CD4-positive, alpha-beta T cell treated with Interleukin-12 subunit alpha and Interleukin-12 subunit beta, for 1 hour (primary cell): Measurements from ENCODE around the gene TBC1D12.
"Not testable (repeated sequence)": the region's sequence is repeated elsewhere in the genome, so short reads cannot be mapped to it uniquely, and the experiment has no call there.

Experiments used
- DNase-seq: peaks from one replicate; pipeline ENCODE4 v3.0.0-alpha.2; 2020

TBC1D12 gene

DNA sequence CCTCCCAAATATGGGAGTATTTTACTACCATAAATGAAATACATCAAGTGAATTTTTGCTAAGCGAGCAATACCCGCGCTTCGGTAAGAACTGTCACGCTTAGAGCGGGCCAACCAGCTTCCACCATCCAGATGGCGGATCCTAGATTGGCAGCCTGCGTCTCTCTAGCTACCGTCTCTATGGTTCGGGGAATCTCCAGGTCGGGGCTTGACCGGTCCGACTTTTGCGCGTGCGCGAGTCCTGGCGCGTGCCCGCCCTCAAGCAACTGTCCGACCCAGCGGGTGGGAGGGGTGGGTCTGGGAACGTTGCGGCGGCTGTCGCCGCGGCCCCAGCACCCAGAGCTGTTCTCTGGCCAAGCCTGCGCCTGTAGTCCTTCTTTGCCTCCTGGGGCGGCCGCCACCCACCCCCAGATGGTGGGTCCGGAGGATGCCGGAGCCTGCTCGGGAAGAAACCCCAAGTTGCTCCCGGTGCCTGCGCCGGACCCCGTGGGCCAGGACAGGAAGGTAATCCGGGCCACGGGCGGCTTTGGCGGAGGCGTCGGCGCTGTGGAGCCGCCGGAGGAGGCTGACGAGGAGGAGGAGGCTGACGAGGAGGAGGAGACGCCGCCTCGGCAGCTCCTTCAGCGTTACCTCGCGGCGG lies at the start of gene TBC1D12:
Gene TBC1D12, plus strand, starts transcription at position 338 of the 639 bp plus-strand sequence. Its CDS starts 73 bp downstream, at position 411.
- peak; percentile 44 for DNase-seq

DNA sequence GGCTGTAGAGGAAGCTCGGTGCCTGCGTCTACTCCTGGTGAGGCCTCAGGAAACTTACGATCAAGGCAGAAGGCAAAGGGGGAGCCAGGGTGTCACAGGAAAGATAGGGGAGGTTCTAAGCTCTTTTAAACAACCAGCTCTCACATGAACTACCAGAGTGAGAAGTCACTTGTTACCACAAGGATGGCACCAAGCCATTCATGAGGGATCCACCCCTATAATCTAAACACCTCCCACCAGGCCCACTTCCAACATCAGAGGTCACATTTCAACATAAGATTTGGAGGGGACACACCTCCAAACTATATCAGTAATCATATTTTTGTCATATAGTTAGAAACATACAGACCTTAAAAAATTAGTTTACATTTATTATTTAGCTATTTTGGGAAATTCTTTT lies 49.0 kb upstream of the TBC1D12 start:
- DNase-seq, result no peak

DNA sequence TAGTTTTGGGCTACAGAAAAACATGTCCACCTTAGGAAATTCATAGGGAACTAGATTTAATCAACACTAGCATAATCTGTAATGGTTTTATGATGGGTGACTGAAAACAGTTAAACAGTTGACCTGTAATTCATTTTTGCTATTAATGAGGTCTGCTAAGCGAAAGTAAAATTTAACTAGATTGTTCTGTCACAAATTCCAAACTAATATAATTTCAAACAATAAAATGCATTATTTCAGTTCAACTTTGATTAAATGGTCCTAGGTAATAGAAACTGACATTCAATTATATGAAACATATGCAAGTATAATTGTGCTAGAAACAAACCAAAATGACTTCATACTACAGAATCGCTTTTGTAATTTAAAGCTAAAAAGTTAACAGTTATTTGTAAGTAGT lies 46.5 kb upstream of the TBC1D12 start:
- no peak for DNase-seq

DNA sequence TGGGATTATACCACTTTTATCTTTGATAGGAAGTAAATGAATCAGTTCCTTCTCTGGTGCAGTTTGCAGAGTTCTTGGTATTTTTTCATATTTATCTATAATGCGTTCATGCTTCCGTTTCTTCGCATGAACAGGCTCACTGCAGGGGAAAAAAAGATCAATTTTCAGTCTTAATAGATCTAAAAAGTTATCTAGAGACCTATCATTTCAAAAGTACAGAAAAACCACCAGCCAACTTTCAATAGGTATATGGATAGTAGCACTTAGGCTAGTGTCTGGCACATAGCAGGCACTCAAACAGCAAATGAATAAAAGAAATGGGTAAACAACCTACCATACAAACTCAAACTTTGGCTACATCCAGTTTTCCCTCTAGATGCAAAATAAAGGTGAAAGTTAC lies 45.1 kb upstream of the TBC1D12 start:
- no peak for DNase-seq

DNA sequence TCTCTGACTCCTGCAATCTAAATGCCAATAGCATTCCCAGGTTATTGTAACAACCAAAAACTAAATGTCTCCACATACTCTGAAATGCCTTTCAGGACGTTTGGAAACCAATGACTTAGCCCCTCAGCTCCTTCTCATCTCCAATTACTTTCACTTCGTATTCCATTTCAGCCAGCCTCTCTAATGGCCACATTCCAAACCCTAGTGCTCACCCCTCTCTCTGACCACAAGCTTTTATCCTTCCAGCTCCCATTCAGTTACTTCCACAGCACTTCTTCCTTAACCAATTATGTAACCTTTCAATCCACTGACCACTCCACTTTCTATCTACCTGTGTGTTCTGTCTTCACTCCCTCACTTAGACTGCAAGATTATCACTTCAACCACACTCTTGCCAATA lies 43.9 kb upstream of the TBC1D12 start:
- no peak for DNase-seq

DNA sequence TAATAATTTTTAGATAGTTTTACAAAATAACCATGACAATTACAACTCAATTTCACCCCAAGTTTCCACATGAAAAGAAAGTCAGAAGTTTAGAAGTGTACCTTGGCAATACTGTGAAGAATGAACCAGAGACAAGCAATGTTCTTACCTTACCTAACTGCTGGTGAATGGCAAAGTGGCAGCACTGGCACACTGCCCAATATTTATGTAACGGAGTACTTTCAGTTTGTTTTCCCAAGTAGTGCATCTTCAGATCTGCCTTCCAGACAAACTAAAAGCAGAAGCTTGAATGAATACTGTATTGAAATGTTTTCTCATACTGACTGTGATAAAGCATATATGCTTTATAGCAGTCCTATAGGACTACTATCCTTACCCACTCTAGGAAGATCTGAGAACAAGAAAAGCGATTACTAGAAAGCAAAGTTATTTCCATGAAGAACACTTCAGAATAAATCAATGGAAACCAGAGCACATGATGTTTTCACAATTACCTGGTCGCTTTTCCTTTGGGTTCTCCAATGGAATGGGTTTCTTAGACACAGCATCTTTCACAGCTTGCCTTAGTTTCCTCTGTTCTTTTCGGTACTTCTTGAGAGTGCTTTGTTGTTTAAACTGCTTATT lies 41.1 kb upstream of the TBC1D12 start:
- DNase-seq, result peak; percentile 36

DNA sequence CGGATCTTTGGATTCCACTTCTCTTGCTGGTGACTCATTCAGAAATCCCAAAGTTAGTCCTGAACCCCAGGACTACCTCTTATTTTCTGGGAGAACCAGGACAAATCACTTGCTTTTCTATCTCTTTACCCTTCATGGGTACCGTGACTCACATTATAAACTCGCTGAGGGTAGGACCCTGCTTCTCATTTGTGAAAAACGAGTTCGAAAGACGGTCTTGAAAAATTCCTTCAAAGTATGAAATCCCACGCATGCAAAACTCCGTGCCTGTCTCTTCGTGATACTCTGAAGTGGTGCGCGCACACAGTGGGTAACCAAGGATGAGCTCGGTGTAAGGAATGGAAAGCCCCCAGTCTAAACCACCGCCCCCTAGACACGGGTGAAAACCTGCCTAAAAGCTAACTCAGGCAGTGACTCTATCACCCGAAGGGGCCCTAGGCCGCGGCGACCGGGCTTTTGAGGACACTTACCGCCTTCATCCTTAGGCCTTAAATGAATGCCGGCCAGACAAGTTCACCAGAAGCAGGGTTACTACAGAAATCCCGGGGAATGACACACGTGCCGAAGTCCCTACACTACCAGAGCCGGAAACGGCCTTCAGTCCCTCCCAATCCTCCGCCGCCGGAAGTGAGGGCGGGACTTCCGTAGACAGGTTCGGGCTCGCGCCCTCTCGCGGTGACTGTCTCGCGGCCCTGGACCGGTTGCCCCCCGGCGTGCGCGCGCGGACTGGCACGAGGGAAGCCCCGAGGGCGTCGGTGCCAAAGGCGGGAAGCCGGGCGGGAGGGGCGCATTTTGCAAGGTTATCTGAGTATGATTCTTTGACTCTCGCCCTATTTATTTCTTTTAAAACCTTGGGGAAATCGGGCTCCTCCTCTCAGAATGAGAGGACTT lies 39.7 kb upstream of the TBC1D12 start, which contains the start of gene NOC3L:
Gene NOC3L, minus strand, starts transcription at position 580 of the 891 bp plus-strand sequence. Its CDS starts 101 bp downstream, at position 479.
- peak; percentile 93 for DNase-seq

DNA sequence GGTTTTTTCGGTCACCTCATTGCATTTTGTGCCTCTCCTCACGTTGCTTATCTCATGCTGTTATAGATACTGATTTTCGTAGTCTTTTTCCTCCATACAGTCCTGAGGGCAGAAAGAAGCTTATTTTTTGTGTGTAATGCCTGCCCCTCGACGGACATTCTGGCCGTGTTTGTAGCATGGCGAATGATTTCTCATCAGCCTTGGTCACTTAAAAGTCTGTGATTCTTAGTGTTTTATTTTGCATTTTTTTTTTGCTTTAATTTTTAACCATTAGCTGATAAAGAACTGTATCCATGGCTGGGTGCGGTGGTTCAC lies 39.1 kb upstream of the TBC1D12 start:
- no peak for DNase-seq

DNA sequence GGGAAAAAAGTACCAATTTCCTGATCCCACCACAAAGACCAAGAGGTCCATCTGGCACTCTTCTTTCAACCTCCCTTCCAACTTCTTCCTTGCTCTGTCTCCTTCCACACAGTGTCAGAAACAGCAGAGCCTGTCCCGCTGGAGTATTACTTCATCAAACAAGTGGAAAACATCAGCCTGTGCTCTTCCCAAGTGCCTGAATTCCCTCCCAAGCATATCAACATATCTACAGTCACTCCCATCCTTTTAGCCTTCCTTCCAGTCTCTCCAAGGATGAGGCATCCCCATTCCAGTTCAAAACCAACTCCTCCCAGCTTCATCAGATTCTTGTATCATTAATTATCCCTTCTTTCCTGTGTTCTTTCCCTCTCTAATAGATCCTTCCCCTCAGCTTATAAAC lies 37.9 kb upstream of the TBC1D12 start:
- no peak for DNase-seq

DNA sequence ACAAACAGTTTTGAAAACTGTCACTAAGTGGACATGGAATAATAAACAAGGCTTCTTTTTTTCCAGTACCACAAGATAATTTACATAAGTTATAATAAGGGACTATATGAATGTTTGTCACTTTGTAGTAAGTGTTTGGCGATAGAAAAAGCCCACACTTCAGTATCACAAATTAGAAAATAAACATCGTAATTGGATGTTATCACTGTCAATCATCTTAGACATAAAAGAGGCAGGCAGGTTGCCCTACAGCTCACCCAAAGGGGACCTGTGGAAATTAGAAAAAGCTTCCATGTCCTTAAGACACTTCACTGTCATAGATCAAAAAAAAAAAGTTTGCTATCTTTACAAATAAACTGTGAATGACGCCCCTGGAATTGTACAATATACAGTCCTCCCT lies 36.0 kb upstream of the TBC1D12 start:
- no peak for DNase-seq

DNA sequence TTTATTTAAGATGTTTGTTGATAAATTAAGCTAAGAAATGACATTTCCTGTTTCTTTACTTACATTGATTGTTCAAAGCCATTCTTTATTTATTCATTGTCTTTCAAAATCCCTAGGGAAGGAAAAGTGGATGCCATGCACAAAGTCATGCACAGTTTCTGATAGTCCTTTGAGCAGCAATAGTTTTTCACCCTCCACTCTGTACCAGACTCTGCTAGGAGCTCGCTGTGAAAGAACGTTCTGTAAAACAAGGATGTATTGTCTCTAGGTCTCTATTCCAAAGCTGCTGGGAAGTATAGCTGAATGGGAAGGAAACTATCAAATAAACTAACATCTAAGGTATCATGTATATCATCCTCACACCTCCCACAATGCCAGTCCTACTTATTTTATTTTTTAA lies 31.8 kb upstream of the TBC1D12 start:
- no peak for DNase-seq

DNA sequence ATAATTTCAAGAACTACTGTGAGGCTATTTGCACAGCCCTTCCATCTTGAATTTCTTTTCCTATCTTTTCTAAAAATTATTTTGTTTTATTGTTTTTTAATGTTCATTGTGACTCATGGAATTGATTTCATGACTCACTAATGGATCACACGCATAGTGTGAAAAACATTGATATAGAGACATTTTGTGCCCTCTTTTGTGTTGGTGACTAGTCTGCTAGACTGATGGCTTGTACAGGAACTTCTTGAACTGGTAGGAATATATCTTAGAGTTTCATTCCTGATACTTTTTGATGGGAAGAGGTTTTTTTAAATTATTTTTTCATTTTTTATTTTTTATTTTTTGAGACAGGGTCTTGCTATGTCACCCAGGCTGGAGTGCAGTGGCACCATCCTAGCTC lies 27.0 kb upstream of the TBC1D12 start:
- no peak for DNase-seq

DNA sequence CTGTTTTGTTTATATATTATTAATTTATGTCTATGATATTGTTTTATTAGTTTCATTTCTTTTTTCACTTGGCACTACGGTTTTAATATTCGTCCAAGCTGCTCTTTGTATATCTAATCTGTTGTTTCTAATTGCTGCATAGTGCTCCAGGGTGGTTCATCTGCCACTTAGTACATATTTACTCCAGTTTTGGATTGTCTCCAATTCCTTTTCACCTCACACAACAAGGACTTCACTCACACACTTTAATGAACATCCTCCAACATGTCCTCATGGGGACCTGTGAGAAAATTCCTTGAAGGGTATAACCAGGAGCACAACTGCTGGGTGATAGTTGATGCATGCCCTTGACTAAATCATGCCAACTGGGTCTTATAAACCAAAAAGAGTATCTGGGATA lies 25.5 kb upstream of the TBC1D12 start:
- no peak for DNase-seq

DNA sequence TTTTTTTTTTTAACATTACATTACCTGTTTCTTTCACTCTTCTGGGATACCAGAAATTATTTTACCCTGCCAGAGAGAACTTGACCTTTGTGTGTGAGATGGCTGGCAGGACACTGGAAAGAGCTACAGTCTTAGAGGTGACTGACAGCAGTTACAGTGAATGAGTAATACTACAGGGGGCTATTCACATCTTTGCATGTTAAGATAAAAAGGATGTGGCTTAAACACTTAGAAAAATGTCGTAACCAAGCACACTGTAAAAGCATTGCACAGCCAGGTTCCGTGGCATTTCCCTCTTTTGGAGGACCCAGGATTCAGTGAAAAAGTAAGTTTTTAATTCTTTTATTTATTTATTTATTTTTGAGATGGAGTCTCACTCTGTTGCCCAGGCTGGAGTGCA lies 18.8 kb upstream of the TBC1D12 start:
- no peak for DNase-seq

DNA sequence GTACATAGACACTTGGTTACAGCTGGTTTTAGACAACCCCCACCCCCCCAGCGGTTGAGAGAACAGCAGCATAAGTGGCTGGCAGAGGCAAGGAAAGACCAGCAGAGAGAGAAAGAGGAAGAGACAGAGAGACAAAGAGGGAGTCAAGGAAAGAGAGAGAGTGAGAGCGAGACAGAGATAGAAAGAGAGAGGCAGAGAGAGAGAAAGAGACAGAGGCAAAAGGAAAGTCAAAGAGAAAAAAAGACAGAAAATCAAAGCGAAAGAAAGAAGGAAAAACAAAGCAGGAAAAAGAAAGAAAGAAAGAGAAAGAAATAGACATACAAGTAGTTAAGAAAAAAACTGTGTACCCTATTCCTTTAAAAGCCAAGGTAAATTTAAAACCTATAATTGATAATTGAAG lies 16.6 kb upstream of the TBC1D12 start:
- DNase-seq, result not testable (repeated sequence)

DNA sequence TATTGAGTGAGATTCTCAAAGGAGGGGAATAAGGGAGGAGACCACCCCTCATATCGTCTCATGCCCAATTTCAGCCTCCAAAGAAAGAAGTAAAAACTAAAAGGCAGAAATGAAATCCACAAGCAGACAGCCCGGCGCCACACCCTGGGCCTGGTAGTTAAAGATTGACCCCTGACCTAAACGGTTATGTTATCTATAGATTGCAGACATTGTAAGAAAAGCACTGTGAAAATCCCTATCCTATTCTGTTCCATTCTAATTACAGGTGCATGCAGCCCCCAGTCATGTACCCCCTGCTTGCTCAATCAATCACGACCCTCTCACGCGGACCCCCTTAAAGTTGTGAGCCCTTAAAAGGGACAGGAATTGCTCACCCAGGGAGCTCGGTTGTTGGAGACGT lies 10.2 kb upstream of the TBC1D12 start:
- DNase-seq, result not testable (repeated sequence)

DNA sequence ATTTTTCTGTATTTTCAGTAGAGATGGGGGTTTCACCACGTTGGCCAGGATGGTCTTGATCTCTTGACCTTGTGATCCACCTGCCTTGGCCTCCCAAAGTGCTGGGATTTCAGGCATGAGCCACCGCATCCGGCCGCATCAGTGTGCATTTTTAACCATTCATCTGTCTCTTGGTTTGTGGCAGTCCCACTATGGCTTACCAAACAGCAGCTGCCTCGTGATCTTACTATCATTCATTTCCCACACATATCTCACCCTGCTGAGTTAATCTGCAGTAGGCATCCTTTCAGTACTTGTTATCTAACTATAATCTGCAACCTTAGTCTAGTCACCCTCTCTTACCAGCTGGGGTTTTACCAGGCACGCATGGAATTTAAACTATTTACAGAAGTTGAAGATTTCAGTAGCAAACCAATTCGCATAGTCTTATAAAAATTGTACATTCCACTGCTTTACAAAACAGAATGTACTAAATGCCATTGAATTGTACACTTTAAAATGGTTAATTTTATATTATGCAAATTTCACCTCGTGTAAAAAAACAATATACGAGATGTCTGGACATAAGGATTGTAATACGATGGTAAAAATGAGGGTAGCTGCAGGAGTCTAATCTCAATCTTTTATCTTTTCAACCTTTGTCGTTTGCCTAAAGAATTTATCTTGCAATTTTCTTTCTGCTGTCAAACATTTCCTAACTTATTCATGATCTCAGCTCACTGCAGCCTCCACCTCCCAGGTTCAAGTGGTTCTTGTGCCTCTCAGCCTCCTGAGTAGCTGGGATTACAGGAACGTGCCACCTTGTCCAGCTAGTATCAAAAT lies 4.6 kb upstream of the TBC1D12 start:
- DNase-seq, result no peak

DNA sequence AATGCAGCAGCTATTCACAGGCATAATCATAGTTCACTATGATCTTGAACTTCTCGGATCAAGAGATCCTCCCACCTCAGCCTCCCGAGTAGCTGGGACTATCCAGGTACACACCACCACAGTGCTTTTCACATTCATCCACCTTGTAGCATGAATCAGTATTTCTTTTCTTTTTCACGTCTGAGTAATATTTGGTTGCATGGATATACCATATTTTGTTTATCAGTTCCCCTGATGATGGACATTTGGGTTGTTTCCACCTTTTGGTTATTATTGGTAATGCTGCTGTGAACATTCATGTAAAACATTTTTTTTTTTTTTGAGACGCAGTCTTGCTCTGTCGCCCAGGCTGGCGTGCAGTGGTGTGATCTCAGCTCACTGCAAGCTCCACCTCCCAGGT lies 3.6 kb upstream of the TBC1D12 start:
- no peak for DNase-seq

DNA sequence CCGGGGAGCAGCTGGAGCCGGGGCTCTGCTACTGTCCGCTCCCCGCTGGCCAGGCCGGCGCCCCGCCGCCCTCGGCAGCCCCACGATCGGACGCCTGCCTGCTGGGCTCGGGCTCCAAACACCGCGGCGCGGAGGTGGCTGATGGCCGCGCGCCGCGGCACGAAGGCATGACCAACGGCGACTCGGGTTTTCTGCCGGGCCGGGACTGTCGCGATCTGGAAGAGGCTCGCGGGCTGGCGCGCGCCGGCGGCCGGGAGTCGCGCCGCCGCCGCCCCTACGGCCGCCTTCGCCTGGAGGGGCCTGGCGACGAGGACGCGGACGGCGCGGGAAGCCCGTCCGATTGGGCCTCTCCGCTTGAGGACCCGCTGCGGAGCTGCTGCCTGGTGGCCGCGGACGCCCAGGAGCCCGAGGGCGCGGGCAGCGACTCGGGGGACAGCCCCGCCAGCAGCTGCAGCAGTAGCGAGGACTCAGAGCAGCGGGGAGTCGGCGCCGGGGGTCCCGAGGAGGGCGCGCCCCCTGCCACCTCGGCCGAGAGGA lies 570 bp downstream of the TBC1D12 start:
- no peak for DNase-seq

DNA sequence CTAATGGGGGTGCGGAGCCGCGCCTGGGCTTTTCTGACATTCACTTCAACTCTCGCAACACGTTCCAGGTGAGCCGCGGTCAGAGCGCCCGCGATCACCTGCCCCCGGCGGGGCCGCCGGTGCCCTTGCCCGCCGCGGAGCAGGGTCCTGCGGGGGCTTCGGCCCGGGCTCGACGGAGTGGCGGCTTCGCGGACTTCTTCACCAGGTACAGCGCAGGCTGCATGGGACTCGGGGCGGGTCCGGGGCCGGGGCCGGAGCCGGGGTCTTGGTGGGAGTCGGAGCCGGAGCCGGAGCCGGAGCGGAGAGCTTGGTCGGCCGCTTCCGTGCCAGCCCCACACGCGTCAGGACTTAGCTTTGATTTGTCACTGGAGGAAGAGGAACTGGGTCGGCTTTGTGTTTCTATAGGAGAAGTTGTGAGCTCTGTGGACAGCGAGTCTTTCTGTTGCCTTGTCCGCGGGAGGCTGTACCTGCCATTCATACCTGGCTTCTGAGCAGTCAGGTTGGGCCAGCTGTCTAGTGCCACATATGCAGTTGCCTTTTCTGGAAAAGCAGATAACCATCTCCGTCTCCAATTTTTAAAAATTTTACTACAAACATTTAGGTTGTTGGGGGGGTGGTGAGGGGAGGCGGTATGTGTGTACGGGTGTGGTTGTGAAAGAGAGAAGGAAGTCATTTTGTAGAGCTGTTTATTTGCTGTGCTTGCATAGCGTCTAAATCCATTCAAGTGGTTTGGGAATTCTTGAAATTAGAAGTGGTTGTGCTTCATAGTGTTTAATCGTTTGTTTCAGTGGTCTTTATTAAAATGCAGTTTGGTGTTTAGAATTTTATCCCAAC lies 1.3 kb downstream of the TBC1D12 start:
- DNase-seq, result peak; percentile 19

DNA sequence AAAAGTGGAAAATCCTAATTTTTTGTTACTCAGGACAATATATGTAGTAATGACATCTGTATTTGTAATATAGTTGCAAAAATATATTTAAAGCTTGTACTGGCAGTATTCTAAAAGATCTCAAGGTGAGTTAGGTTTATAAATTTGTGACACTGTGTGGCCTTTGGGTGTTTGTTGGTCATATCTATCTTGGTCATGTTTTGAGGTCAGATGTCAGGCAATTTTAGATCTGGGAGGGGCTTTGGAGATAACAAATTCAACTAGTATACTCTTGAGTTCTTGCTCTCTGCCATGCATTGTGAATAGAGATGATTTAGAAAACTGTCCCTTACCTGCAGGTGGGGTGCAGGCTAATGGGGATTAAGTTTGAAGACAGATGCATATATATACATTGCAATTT lies 3.1 kb downstream of the TBC1D12 start:
- DNase-seq, result no peak

DNA sequence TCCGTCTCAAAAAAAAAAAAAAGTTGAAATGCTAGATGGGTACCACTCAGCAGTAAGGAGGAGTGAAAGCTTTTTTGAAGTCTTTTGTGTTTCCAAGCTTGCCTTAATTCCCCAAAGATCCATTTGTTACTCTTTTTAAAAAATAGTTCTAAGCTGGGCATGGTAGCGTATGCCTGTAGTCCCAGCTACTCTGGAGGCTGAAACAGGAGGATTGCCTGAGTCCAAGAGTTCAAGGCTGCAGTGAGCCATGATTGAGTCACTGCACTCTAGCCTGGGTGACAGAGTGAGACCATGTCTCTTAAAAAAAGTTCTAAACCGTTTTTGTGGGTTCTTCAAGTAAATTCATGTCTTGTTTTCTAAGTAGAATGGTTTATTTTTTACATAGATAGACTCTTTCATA lies 5.3 kb downstream of the TBC1D12 start:
- no peak for DNase-seq
